Upper lobe of left lung (tissue), 4 donors: ENCODE measurements around the gene SPTAN1.
"Not testable (repeated sequence)": the region's sequence is repeated elsewhere in the genome, so short reads cannot be mapped to it uniquely, and the experiment has no call there.

Source experiments
- CTCF ChIP-seq, 6 experiments: fragments of 450-650 bp in 4 of 6; fragments of 200-600 bp in 2 of 6; sonication (generic) in 2 of 6; IDR thresholded peaks; one replicate each; pipeline ENCODE4 v1.5.1; 2016 to 2019; ENCODE audit warnings: antibody characterized with exemption in 6 of 6
- POLR2A ChIP-seq, 4 donors: fragments of 450-650 bp; IDR thresholded peaks; one replicate each; pipeline ENCODE4 v1.5.1; 2016 to 2017; ENCODE audit warnings: antibody characterized with exemption in 4 of 4, mild to moderate bottlenecking in 2 of 4
- POLR2AphosphoS5 ChIP-seq, 2 donors: sonication (generic); formaldehyde crosslinking; IDR thresholded peaks; one replicate each; pipeline ENCODE4 v1.5.1; 2017; ENCODE audit warnings: antibody characterized with exemption in 2 of 2

- not testable (repeated sequence) for TF ChIP-seq POLR2A, CTCF, POLR2AphosphoS5 (IDR thresholded peaks at IDR 0.05)
Observed at GRCh38 chr9:128503415-128503825, 49.0 kb upstream of the SPTAN1 start.
